Ectodermal cell (in vitro differentiated cells): ENCODE results near the gene ALPP.
"Not testable (repeated sequence)": the region's sequence is repeated elsewhere in the genome, so short reads cannot be mapped to it uniquely, and the experiment has no call there.

Source experiments
- H3K27ac ChIP-seq: 2 replicates; pipeline ENCODE4 v1.7.0; 2013; ENCODE audit warnings: mild to moderate bottlenecking, low read depth, low read length; ENCODE audit not compliant: insufficient read depth, poor library complexity, severe bottlenecking
- H3K27me3 ChIP-seq: 2 replicates; pipeline ENCODE4 v1.7.0; 2013; ENCODE audit warnings: mild to moderate bottlenecking, low read length; ENCODE audit not compliant: insufficient read depth, control insufficient read depth, poor library complexity, severe bottlenecking
- H3K36me3 ChIP-seq: one replicate; pipeline ENCODE4 v1.7.0; 2013; ENCODE audit warnings: low read length; ENCODE audit not compliant: control insufficient read depth, insufficient read depth
- H3K4me1 ChIP-seq: one replicate; pipeline ENCODE4 v1.7.0; 2013; ENCODE audit warnings: low read length; ENCODE audit not compliant: control insufficient read depth, insufficient read depth
- H3K4me3 ChIP-seq: 2 replicates; pipeline ENCODE4 v1.7.0; 2013; ENCODE audit warnings: low read depth, low read length, control low read depth; ENCODE audit not compliant: insufficient read depth
- H3K9me3 ChIP-seq: 2 replicates; pipeline ENCODE4 v1.7.0; 2013; ENCODE audit warnings: mild to moderate bottlenecking, low read length, moderate library complexity; ENCODE audit not compliant: control insufficient read depth
- WGBS, 2 experiments: methylation state at CpG; one replicate each; pipeline ENCODE4 v1.1.7; 2013; ENCODE audit warnings: missing lambda C conversion rate in 2 of 2; 5-methylcytosine and 5-hydroxymethylcytosine counted together

ALPP gene

DNA sequence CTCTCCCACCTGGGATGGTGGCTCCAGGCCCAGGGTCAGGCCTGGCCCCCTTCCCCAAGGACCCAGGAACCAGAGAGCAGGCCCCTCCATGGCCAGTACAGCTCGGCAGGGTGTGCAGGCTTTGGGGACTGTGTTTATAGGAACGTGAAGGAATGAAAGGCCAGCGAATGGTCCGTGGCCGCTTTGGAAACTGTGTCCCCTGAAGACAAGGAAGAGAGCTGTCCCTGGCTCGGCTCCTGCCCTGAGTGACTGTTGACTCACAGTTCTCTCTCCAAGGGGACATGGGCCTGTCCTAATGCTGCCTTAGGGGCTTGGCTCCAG lies 43.7 kb upstream of the ALPP start:
- H3K27me3 ChIP-seq, H3K9me3 ChIP-seq, H3K27ac ChIP-seq, H3K4me3 ChIP-seq, H3K36me3 ChIP-seq, H3K4me1 ChIP-seq: not testable (repeated sequence)
- WGBS, 2 experiments, result 83 to 91% methylated on average over 5 to 6 of the region's 6 CpGs

- not testable (repeated sequence) for H3K27ac ChIP-seq, H3K36me3 ChIP-seq, H3K27me3 ChIP-seq, H3K4me3 ChIP-seq, H3K4me1 ChIP-seq, H3K9me3 ChIP-seq
- WGBS, 2 experiments, result 56 to 60% methylated on average over 15 of the region's 15 CpGs
These were observed 43.2 kb upstream of the ALPP start for GRCh38 chr2:232335206-232335858.

DNA sequence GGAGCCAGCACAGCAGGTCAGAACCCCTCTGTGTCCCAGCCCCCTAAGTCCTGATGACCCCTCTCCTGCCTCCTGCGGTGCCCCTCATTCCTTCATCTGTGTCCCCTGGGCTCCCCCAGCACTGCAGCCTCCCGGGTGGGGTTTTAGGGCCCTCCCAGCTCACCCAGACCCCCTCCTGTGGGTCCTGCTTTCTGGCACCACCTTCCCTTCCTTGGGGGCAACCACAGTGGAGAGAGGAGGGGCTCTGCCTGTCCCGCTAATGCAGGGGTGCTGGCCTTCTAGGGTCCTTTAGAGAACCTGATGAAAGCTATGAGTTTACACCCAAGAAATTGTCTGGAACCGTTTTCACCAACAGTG lies 42.7 kb upstream of the ALPP start:
- Histone ChIP-seq H3K36me3 (no peaks in the 10 kb centered on the region), H3K4me1 (peaks cover 4% of the 10 kb centered on the region), H3K4me3 (no peak overlapping the region), H3K27me3 (no peaks in the 10 kb centered on the region), H3K9me3 (no peaks in the 10 kb centered on the region), H3K27ac (no peak overlapping the region)
- 91 to 95% methylated on average over 4 of the region's 4 CpGs for WGBS, 2 experiments

DNA sequence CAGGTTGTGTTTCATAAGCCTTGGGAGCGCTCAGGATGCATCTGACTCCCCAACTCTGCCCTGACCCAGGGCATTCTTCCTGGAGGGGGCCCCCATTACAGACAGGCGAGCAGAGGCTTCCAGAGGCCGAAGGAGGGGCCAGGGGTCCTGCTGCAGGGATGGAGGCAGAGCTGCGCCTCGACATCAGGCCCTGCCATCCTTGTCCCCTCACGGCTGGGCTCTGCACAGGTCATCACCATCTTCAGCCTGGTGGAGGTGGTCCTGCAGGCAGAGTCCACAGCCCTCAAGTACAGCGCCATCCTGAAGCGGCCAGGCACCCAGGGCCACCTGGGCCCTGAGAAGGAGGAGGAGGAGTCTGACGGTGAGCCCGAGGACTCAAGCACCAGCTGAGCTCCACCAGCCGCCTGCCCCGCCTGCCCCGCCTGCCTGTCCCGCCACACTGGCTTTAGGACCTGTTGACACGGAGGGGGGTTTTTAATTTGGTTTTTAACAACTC lies 42.3 kb upstream of the ALPP start:
- no peak overlapping the region for H3K27ac ChIP-seq
- peaks cover 4% of the 10 kb centered on the region for H3K4me1 ChIP-seq
- no peaks in the 10 kb centered on the region for H3K27me3 ChIP-seq
- 90 to 93% methylated on average over 15 of the region's 15 CpGs for WGBS, 2 experiments
- no peaks in the 10 kb centered on the region for H3K36me3 ChIP-seq
- H3K4me3 ChIP-seq, result no peak overlapping the region
- no peaks in the 10 kb centered on the region for H3K9me3 ChIP-seq

DNA sequence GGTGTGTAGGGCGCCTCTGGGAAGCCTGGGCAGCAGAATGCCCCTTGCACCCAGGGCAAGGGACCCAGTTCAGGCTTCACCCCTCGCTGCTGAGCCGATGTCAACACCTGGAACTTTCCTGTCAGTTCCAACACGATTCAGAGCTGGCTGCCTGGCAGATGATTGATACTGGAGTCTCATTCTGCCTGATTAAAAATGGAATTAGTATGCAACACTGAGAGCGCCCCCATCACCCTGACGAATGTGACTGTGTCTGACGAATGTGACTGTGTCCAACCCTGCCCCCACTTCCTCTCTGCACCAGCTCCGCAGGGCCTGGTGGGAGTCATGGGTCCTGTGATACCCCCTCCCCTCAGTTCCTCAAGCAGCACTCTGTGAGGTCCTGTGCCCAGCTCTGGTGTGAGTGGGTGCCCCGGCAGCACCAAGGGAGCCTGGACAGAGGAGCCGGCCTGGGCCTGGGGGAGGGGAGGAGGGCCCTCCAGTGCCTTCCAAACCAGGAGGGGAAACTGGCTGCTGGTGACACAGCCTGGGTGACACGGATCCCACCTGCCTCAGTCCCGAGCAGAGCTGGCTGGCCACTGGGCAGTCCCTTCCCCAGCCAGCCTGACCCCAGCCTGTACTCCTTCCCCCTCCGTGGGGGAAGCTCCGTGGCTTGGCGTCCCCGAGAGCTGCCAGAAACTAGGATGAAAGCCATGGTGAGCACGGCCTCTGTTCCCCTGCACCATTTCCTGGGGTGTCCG lies 41.4 kb upstream of the ALPP start:
- Histone ChIP-seq H3K4me3 (no peak overlapping the region), H3K27ac (no peak overlapping the region), H3K9me3 (no peaks in the 10 kb centered on the region), H3K4me1 (peaks cover 4% of the 10 kb centered on the region), H3K36me3 (no peaks in the 10 kb centered on the region), H3K27me3 (no peaks in the 10 kb centered on the region)
- WGBS, 2 experiments, result 73 to 78% methylated on average over 17 of the region's 18 CpGs

DNA sequence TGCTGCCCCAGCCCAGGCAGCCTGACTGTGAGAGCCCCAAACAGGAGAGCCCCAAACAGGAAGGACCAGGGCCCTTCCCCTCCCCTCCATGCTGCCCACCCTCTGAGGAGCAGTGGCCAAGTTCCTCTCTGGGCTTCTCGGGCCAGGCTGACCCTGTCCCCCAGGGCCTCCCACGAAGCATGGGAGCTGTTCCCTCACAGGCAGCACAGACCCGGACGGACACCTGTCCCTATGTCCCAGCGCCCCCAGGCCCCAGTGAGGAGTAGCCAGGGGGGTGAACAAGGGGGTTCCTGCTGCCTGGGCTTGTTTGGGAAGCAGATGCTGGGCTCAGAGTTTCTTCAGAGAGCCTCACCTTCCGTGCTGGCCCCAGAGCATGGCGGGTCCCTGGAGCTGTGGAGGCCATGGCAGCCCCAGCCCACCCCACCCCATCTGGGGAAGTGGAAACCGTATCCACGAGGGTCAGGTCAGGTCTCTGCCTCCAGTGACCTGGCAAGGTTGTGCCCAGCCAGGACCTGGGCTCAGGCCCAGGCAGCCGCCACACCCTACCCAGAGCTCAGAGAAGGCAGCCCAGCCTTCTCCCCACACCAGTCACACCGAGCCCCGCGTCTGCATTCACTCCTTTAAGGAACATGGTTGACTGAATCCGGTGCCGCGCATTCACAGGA lies 40.3 kb upstream of the ALPP start:
- not testable (repeated sequence) for H3K36me3 ChIP-seq, H3K27me3 ChIP-seq, H3K4me1 ChIP-seq, H3K27ac ChIP-seq, H3K9me3 ChIP-seq, H3K4me3 ChIP-seq
- 89 to 96% methylated on average over 10 of the region's 16 CpGs for WGBS, 2 experiments

GRCh38 chr2:232338759-232339106 lies 39.8 kb upstream of the ALPP start:
- no peak overlapping the region for H3K27ac ChIP-seq
- H3K4me1 ChIP-seq, result peaks cover 4% of the 10 kb centered on the region
- no peaks in the 10 kb centered on the region for H3K9me3 ChIP-seq
- no peaks in the 10 kb centered on the region for H3K36me3 ChIP-seq
- no peaks in the 10 kb centered on the region for H3K27me3 ChIP-seq
- 91 to 94% methylated on average over 7 of the region's 7 CpGs for WGBS, 2 experiments
- H3K4me3 ChIP-seq, result no peak overlapping the region

- H3K4me1 ChIP-seq, result peaks cover 4% of the 10 kb centered on the region
- H3K4me3 ChIP-seq, result no peak overlapping the region
- H3K36me3 ChIP-seq, result no peaks in the 10 kb centered on the region
- 86 to 87% methylated on average over 23 of the region's 23 CpGs for WGBS, 2 experiments
- no peak overlapping the region for H3K27ac ChIP-seq
- no peaks in the 10 kb centered on the region for H3K9me3 ChIP-seq
- H3K27me3 ChIP-seq, result no peaks in the 10 kb centered on the region
These were observed 39.1 kb upstream of the ALPP start for GRCh38 chr2:232339121-232340081.

DNA sequence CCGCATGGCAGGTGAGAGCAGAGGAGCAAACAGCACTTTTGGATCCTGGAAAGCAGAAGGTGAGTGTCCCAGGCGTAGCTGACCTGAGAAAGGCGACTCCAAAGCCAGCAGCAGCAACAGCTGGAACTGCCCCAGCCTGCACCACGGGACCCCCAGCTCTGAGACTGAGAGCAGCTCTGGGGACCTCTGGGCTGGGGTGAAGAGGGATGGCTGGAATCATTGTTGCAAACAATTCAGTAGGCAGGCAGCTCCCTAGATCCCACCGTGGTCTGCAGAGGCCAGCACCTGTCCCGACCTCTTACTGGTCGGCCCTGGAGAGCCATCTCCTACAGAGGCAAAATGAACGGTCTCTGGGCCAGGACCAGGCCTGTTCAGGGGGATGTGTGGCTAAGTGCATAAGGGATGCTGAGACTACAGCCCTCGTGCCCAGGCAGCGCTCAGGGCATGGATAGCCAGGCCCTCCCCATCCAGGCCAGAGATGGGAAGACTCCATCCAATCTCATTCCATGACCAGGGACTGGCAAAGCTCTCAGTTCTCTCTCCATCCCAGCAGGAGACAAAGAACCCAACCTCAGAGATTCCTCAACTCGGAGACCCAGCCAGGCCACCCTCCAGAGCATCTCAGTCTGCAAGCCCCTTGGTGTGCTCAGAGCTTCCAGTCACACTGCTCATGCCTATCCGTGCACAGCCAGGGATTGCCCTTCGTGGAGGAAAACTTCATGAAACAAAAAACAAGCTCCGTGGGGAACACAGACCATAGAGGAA lies 38.2 kb upstream of the ALPP start:
- H3K36me3 ChIP-seq, result no peaks in the 10 kb centered on the region
- H3K27ac ChIP-seq, result no peak overlapping the region
- H3K4me1 ChIP-seq, result peaks cover 4% of the 10 kb centered on the region
- no peaks in the 10 kb centered on the region for H3K27me3 ChIP-seq
- H3K9me3 ChIP-seq, result no peaks in the 10 kb centered on the region
- WGBS, 2 experiments, result 94% methylated on average over 14 of the region's 14 CpGs
- H3K4me3 ChIP-seq, result no peak overlapping the region
